Heart left ventricle (tissue), 13 donors: ENCODE results near the gene VAX1.

Source experiments
- POLR2A ChIP-seq, 2 donors: fragments of 450-650 bp; IDR thresholded peaks; one replicate each; pipeline ENCODE4 v1.6.1; 2017; ENCODE audit warnings: antibody characterized with exemption in 2 of 2, mild to moderate bottlenecking in 2 of 2, moderate library complexity in 2 of 2
- TF ChIP-seq, protein P1 (sequence below), 12 donors: fragments of 200-600 bp; sonication (generic) in 4 of 12; IDR thresholded peaks; one replicate each; pipeline versions ENCODE4 v1.5.0 to v1.8.0; 2018 to 2022; ENCODE audit warnings: antibody characterized with exemption in 12 of 12, mild to moderate bottlenecking in 5 of 12
- donor health status: ischemic (EF 13 %, LVEDD 7.1; RV severe dilation, severe dysfunction).
- donor health status: DM: no; HTN: yes; CAD: no.
- donor health status: DM: no; HTN: no; CAD: no.
- donor health status: ischemic (EF 25% LVEDD 6.9; RV normal size, moderate dysfunction).
- donor health status: ischemic (EF 25% LVEDD 5.7; RV mildly dilated, moderate dysfunction).
- donor health status: ischemic (EF 35%, LVEDD 5.7; RV mildly dilated, moderate dysfunction).
- donor health status: nonischemic (EF 11% LVEDD 7.7; RV severe dilation, severe dysfunction).
- donor health status: DM: yes; HTN: yes; CAD: no.
- donor health status: PGD.
- donor health status: ischemic (EF 29% LVEDD 5.4; RV normal size, mild dysfunction).
- donor health status: nonischemic (EF 23%, LVEDD 6.1; RV moderate dilation, normal function).

DNA sequence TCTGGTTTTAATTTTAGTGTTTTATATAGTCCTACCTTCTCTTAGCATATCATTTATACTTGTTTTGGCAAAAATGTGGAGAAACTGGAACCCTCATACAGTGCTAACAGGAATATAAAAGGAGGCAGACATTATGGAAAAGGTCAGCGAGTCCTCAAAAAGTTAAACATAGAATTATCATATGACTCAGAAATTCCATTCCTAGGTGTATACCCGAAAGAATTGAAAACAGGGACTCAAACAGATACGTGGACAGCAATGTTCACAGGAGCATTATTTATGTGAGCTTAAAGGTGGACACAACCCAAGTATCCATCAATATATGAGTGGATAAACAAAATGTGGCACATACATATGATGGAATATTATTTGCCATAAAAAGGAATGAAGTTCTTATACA, 51.5 kb downstream of the VAX1 start:
- TF ChIP-seq, protein P1, sequence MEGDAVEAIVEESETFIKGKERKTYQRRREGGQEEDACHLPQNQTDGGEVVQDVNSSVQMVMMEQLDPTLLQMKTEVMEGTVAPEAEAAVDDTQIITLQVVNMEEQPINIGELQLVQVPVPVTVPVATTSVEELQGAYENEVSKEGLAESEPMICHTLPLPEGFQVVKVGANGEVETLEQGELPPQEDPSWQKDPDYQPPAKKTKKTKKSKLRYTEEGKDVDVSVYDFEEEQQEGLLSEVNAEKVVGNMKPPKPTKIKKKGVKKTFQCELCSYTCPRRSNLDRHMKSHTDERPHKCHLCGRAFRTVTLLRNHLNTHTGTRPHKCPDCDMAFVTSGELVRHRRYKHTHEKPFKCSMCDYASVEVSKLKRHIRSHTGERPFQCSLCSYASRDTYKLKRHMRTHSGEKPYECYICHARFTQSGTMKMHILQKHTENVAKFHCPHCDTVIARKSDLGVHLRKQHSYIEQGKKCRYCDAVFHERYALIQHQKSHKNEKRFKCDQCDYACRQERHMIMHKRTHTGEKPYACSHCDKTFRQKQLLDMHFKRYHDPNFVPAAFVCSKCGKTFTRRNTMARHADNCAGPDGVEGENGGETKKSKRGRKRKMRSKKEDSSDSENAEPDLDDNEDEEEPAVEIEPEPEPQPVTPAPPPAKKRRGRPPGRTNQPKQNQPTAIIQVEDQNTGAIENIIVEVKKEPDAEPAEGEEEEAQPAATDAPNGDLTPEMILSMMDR (IDR thresholded peaks at IDR 0.05): no peak
- TF ChIP-seq POLR2A (IDR thresholded peaks at IDR 0.05): no peak
